ENCODE measurements around the gene PREX1. TPM values are rescaled to one million over a fixed set of nuclear protein-coding genes. Genes with fewer than 3 reads are reported as not detected.

The PREX1 gene
- total RNA-seq, 2 experiments from 2014 or later, result 20.7 to 25.3 TPM

DNA sequence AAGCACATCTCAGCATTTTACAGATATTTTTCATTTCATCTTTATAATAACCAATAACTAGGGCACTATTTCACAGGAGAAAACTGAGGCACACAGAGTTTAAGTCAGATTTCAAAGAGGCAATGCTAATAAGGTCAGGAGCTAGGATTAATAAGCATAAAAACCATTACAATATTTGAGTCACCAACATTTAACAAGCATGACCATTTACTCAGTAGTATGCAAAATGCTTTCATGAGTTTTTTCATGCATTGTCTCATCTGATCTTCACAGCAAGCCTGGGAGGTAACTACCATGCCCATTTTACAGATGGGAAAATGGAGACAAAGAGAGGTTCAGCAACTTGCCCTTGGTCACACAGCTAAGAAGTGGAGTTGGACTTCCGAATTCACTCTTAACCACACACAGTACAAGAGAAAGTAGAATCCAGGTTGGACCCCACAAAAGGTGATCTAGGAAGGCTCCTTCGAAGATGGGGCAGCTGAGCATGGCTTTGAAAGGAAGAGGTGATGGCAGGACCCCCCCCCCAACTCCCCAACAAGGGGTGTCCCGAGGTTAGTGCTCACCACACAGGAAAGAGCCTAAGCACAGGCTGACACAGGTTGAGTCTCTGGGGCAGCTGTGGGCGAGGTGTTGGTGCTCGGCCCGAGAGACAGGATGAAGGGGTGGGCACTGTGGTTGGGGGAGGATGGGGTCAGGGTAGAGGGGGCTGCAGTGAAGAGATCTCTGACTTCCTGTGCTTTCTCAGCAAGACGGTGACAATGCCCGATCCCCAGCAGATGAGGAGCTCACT, 108.8 kb downstream of the PREX1 start:
- no peak overlapping the region for H3K4me3 ChIP-seq (ENCODE audit: low read depth, low read length, poor library complexity, severe bottlenecking)
- no peaks in the 10 kb centered on the region for H4K20me1 ChIP-seq (ENCODE audit: insufficient read depth, low read length)
- intact Hi-C loops (cut with micrococcal nuclease; ENCODE audit: unreplicated experiment), result no loop called here
- peak overlapping the region; percentile 35 for H3K4me2 ChIP-seq (ENCODE audit: low read length)
- H3K27ac ChIP-seq (ENCODE audit: low read depth, low read length, poor library complexity, severe bottlenecking), result peak overlapping the region; percentile 1
- H3K79me2 ChIP-seq (ENCODE audit: insufficient read depth, low read depth, low read length), result no peaks in the 10 kb centered on the region
- no peak overlapping the region for H2AFZ ChIP-seq (ENCODE audit: low read length)
- peak; percentile 51 for DNase-seq (ENCODE audit: low spot score)
- no peaks in the 10 kb centered on the region for H3K9me2 ChIP-seq (ENCODE audit: insufficient read depth, low read length)
- H3K36me3 ChIP-seq (ENCODE audit: insufficient read depth, low read length), result no peaks in the 10 kb centered on the region; the same call in 1 of the 2 replicates
- H3K4me1 ChIP-seq (ENCODE audit: insufficient read depth, low read length, poor library complexity, severe bottlenecking), result peaks cover 64% of the 10 kb centered on the region
- TF ChIP-seq, protein P1, sequence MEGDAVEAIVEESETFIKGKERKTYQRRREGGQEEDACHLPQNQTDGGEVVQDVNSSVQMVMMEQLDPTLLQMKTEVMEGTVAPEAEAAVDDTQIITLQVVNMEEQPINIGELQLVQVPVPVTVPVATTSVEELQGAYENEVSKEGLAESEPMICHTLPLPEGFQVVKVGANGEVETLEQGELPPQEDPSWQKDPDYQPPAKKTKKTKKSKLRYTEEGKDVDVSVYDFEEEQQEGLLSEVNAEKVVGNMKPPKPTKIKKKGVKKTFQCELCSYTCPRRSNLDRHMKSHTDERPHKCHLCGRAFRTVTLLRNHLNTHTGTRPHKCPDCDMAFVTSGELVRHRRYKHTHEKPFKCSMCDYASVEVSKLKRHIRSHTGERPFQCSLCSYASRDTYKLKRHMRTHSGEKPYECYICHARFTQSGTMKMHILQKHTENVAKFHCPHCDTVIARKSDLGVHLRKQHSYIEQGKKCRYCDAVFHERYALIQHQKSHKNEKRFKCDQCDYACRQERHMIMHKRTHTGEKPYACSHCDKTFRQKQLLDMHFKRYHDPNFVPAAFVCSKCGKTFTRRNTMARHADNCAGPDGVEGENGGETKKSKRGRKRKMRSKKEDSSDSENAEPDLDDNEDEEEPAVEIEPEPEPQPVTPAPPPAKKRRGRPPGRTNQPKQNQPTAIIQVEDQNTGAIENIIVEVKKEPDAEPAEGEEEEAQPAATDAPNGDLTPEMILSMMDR (conservative IDR thresholded peaks at IDR 0.05; ENCODE audit: low read length), result no peak
- no peak for TF ChIP-seq EZH2phosphoT487 (IDR thresholded peaks at IDR 0.05; ENCODE audit: borderline replicate concordance, low read depth, low read length)
- POLR2A ChIA-PET, result no interaction called here
- CTCF ChIA-PET (ENCODE audit: unreplicated experiment), result no interaction called here
- no peaks in the 10 kb centered on the region for H3K9me3 ChIP-seq (ENCODE audit: low read length)
- no TSS peak for BruUV-seq (replicated peaks)

DNA sequence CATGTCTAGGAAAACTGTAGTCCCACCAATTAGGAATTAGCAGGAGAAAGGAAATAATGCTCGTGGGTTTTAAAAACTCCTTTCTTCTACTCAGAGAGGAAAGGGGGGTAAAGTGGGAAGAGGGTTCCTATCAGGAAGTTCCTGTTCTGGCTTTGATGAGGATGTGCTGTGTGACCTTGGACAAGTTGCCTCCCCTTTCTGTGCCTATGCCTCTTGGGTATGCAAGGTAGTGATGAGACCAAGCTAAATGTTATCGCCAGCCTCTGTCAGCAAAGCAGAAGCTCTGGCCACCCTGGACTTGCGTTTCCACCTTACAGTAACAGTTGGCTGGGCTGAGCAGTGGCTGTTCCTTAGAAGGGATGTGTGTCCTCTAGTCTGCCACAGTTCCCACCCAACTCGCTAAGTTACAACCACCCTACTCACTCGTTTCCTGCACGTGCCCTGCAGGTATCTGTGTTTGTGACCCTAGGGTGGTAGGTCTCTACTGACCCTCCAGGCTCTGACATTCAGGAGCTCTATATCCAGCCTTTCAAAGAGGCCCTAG, 110.0 kb downstream of the PREX1 start:
- intact Hi-C loops (cut with micrococcal nuclease; ENCODE audit: unreplicated experiment), result no loop called here
- CTCF ChIA-PET (ENCODE audit: unreplicated experiment), result interaction anchor here (1.3 kb wide), 1 partner anchor 60 kb away, joined by 3 read pairs; no protein-coding TSS in a partner anchor
- H3K27ac ChIP-seq (ENCODE audit: low read depth, low read length, poor library complexity, severe bottlenecking), result no peak overlapping the region
- no peak for TF ChIP-seq EZH2phosphoT487 (IDR thresholded peaks at IDR 0.05; ENCODE audit: borderline replicate concordance, low read depth, low read length)
- POLR2A ChIA-PET, result interaction anchor here (0.6 to 1.0 kb wide), 4 partner anchors 12 to 500 kb away, joined by 3 read pairs; no protein-coding TSS in a partner anchor
- BruUV-seq (replicated peaks), result no TSS peak
- H3K9me3 ChIP-seq (ENCODE audit: low read length), result no peaks in the 10 kb centered on the region
- no peaks in the 10 kb centered on the region; the same call in 1 of the 2 replicates for H3K36me3 ChIP-seq (ENCODE audit: insufficient read depth, low read length)
- H3K4me1 ChIP-seq (ENCODE audit: insufficient read depth, low read length, poor library complexity, severe bottlenecking), result peaks cover 55% of the 10 kb centered on the region
- no peak for DNase-seq (ENCODE audit: low spot score)
- peak overlapping the region; percentile 16 for H3K4me2 ChIP-seq (ENCODE audit: low read length)
- no peaks in the 10 kb centered on the region for H3K79me2 ChIP-seq (ENCODE audit: insufficient read depth, low read depth, low read length)
- no peak overlapping the region for H3K4me3 ChIP-seq (ENCODE audit: low read depth, low read length, poor library complexity, severe bottlenecking)
- no peaks in the 10 kb centered on the region for H3K9me2 ChIP-seq (ENCODE audit: insufficient read depth, low read length)
- no peak overlapping the region for H2AFZ ChIP-seq (ENCODE audit: low read length)
- no peaks in the 10 kb centered on the region for H4K20me1 ChIP-seq (ENCODE audit: insufficient read depth, low read length)

DNA sequence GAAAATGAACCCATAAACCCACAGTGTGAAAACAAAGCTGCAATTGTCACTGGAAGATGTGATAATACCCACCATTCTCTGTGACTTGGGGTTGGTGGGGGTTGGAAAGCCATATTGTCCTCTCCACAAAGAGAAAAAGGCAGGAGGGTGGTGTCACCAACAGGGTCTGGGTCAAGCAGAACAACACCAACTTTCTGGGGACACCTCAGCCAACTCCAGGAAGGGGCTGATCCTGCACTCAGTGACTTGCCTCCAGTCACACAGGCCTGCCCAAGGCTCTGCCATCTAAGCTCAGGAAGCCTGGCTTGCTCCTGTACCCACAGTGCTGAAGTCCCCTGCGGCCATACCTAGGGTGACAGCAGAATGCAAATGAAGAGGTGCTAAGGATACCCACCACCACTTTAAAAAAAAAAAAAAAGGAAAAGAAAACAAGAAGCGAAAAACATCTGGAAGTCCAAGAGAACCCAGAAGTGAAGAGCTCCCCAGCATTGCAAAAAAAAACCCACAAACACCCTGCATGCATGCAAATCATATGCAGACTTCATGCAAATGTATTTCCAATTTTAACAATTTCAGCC, 110.6 kb downstream of the PREX1 start:
- peak; percentile 38 for DNase-seq (ENCODE audit: low spot score)

More for the DNA sequence above, 110.6 kb downstream of the PREX1 start:
- H3K4me1 ChIP-seq (ENCODE audit: insufficient read depth, low read length, poor library complexity, severe bottlenecking), result peaks cover 54% of the 10 kb centered on the region
- POLR2A ChIA-PET, result interaction anchor here (0.6 to 1.1 kb wide), 5 partner anchors 12 to 501 kb away, joined by 3 read pairs; no protein-coding TSS in a partner anchor
- H3K4me2 ChIP-seq (ENCODE audit: low read length), result peak overlapping the region; percentile 16
- H3K79me2 ChIP-seq (ENCODE audit: insufficient read depth, low read depth, low read length), result no peaks in the 10 kb centered on the region
- H3K4me3 ChIP-seq (ENCODE audit: low read depth, low read length, poor library complexity, severe bottlenecking), result no peak overlapping the region
- H3K9me2 ChIP-seq (ENCODE audit: insufficient read depth, low read length), result no peaks in the 10 kb centered on the region
- no peak overlapping the region for H2AFZ ChIP-seq (ENCODE audit: low read length)
- H4K20me1 ChIP-seq (ENCODE audit: insufficient read depth, low read length), result no peaks in the 10 kb centered on the region
- peak overlapping the region; percentile 15 for H3K27ac ChIP-seq (ENCODE audit: low read depth, low read length, poor library complexity, severe bottlenecking)
- H3K9me3 ChIP-seq (ENCODE audit: low read length), result no peaks in the 10 kb centered on the region
- no peak for TF ChIP-seq EZH2phosphoT487 (IDR thresholded peaks at IDR 0.05; ENCODE audit: borderline replicate concordance, low read depth, low read length)
- TF ChIP-seq, protein P1 (conservative IDR thresholded peaks at IDR 0.05; ENCODE audit: low read length), result no peak
- H3K36me3 ChIP-seq (ENCODE audit: insufficient read depth, low read length), result no peaks in the 10 kb centered on the region; the same call in 1 of the 2 replicates
- intact Hi-C loops (cut with micrococcal nuclease; ENCODE audit: unreplicated experiment), result no loop called here
- no TSS peak for BruUV-seq (replicated peaks)
- CTCF ChIA-PET (ENCODE audit: unreplicated experiment), result interaction anchor here (1.3 kb wide), 1 partner anchor 59 kb away, joined by 3 read pairs; no protein-coding TSS in a partner anchor

All from OCI-LY7 (cell line).